K562 (cell line): Measurements from ENCODE around the gene PRTN3. TPM values are rescaled to one million over a fixed set of nuclear protein-coding genes. Genes with fewer than 3 reads are reported as not detected.
A peak's percentile ranks its signal among the peaks of the same experiment; 100 is the strongest.

Source experiments
- ATAC-seq: fragments of 200-7000 bp; cut with Tn5 transposase; 3 replicates; pipeline ENCODE4 v1.9.1; 2020; ENCODE audit warnings: moderate library complexity
- BruUV-seq: library from RNA; stranded (reverse); fragments of 400-500 nt; replicated peaks from 2 replicates; lab custom pipeline; 2021; lab: Mats Ljungman, UMichigan
- CTCF ChIA-PET: fragments of 300-600 bp; formaldehyde crosslinking; extraction: SDS; loops from one replicate; lab custom pipeline; 2021; ENCODE audit warnings: low intra/inter-chr PET ratio; lab: Yijun Ruan, JAX
- POLR2A ChIA-PET: fragments of 300-600, 350-650 bp; sonication (Branson Sonifier 250); formaldehyde crosslinking; extraction: SDS; loops from one replicate; lab custom pipeline; 2021; ENCODE audit warnings: antibody characterized with exemption, inconsistent platforms; lab: Yijun Ruan, JAX
- DNase-seq, 4 experiments: peaks; one replicate each; pipeline versions ENCODE4 v3.0.0 to v3.0.0-alpha.2; 2011 to 2018; ENCODE audit warnings: low spot score in 3 of 4, mixed read lengths in 3 of 4; ENCODE audit errors: extremely low read depth in 1 of 4
- FAIRE-seq: peaks from 2 replicates; lab custom pipeline; 2011; peaks lifted over from hg19 to GRCh38; lab: Jason Lieb, UNC
- H2AFZ ChIP-seq: 2 replicates; pipeline ENCODE4 v1.6.0; 2011; ENCODE audit warnings: low read depth, low read length, control low read depth, inconsistent platforms
- H3K27ac ChIP-seq: fragments of 200-600 bp; 3 replicates; pipeline ENCODE4 v1.8.0; 2011; ENCODE audit warnings: low read depth, mild to moderate bottlenecking, control low read depth, inconsistent platforms, low read length, moderate library complexity, mixed read lengths; ENCODE audit errors: extremely low read depth
- H3K27me3 ChIP-seq, 2 experiments: fragments of 300-600 bp in 1 of 2; 2 replicates in 1 of 2; 3 replicates in 1 of 2; pipeline versions ENCODE4 v1.6.0 to v1.8.0; 2011; ENCODE audit warnings: inconsistent platforms in 2 of 2, low read length in 2 of 2, mild to moderate bottlenecking in 1 of 2, mixed read lengths in 1 of 2, moderate library complexity in 1 of 2; ENCODE audit not compliant: control insufficient read depth in 2 of 2, insufficient read depth in 2 of 2
- H3K36me3 ChIP-seq: fragments of 300-600 bp; 3 replicates; pipeline ENCODE4 v1.8.0; 2011; ENCODE audit warnings: mild to moderate bottlenecking, low read length, inconsistent platforms; ENCODE audit not compliant: control insufficient read depth, insufficient read depth
- H3K4me1 ChIP-seq, 2 experiments: fragments of 200-600 bp in 1 of 2; replicated peaks in 1 of 2; 2 replicates in 1 of 2; 3 replicates in 1 of 2; pipeline versions ENCODE4 v1.5.1 to v1.8.0; 2011; ENCODE audit warnings: inconsistent platforms in 2 of 2, low read length in 2 of 2, mild to moderate bottlenecking in 1 of 2, mixed read lengths in 1 of 2, moderate library complexity in 1 of 2; ENCODE audit not compliant: control insufficient read depth in 2 of 2, insufficient read depth in 2 of 2
- H3K4me2 ChIP-seq: 2 replicates; pipeline ENCODE4 v1.6.1; 2011; ENCODE audit warnings: low read length, control low read depth, inconsistent platforms, mixed read lengths; ENCODE audit not compliant: insufficient read depth
- H3K4me3 ChIP-seq: fragments of 200-600 bp; sonication (generic), shearing (Covaris generic); 2 replicates; pipeline ENCODE4 v1.5.1; 2016; ENCODE audit warnings: control low read depth, inconsistent platforms
- H3K79me2 ChIP-seq: fragments of 200-600 bp; 3 replicates; pipeline ENCODE4 v1.8.0; 2011; ENCODE audit warnings: low read length, inconsistent platforms; ENCODE audit not compliant: control insufficient read depth, insufficient read depth
- H3K9ac ChIP-seq, 2 experiments: 2 replicates each; pipeline versions ENCODE4 v1.6.0 to v1.6.1; 2011; ENCODE audit warnings: low read depth in 2 of 2, low read length in 2 of 2, control low read depth in 1 of 2, inconsistent platforms in 1 of 2, mild to moderate bottlenecking in 1 of 2, mixed read lengths in 1 of 2; ENCODE audit not compliant: insufficient read depth in 1 of 2
- H3K9me1 ChIP-seq: one replicate; pipeline ENCODE4 v1.6.0; 2011; ENCODE audit warnings: inconsistent platforms, mild to moderate bottlenecking, low read length, moderate library complexity; ENCODE audit not compliant: control insufficient read depth, insufficient read depth
- H3K9me3 ChIP-seq: replicated peaks from 2 replicates; pipeline ENCODE4 v1.5.1; 2011; ENCODE audit warnings: low read depth, low read length, inconsistent platforms; ENCODE audit not compliant: control insufficient read depth, insufficient read depth
- H4K20me1 ChIP-seq: replicated peaks from 2 replicates; pipeline ENCODE4 v1.6.1; 2011; ENCODE audit warnings: low read length, inconsistent platforms, mixed read lengths; ENCODE audit not compliant: control insufficient read depth, insufficient read depth
- ELF1 ChIP-seq: fragments of 200-800 bp; sonication (Bioruptor generic); IDR thresholded peaks from 2 replicates; pipeline ENCODE4 v1.6.1; 2016; ENCODE audit warnings: missing genetic modification characterization, missing compliant biosample characterization
- ETV1 ChIP-seq: fragments of 450-650 bp; conservative IDR thresholded peaks from 2 replicates; pipeline ENCODE4 v1.6.1; 2016; ENCODE audit warnings: missing genetic modification characterization, control low read depth, low read depth, missing compliant biosample characterization
- KAT7 ChIP-seq: sonication (generic); formaldehyde crosslinking; IDR thresholded peaks from 2 replicates; pipeline ENCODE4 v1.8.0; 2022; ENCODE audit warnings: missing genetic modification reagents, mild to moderate bottlenecking, borderline replicate concordance
- POLR2A ChIP-seq: fragments of 450-650 bp; conservative IDR thresholded peaks from 2 replicates; pipeline ENCODE4 v1.6.1; 2016
- POLR2AphosphoS5 ChIP-seq: IDR thresholded peaks from 2 replicates; pipeline ENCODE4 v1.6.1; 2011; ENCODE audit warnings: mild to moderate bottlenecking, low read depth, low read length, moderate library complexity; ENCODE audit not compliant: control insufficient read depth, insufficient read depth
- POLR2B ChIP-seq: fragments of 450-650 bp; IDR thresholded peaks from 2 replicates; pipeline ENCODE4 v1.6.1; 2018; ENCODE audit warnings: low read depth; ENCODE audit not compliant: partially characterized antibody
- POLR2G ChIP-seq: fragments of 200-400 bp; formaldehyde crosslinking; IDR thresholded peaks from 2 replicates; pipeline ENCODE4 v1.6.1; 2017; ENCODE audit warnings: low read depth, mild to moderate bottlenecking, antibody characterized with exemption, low read length, moderate library complexity
- RBFOX2 ChIP-seq: fragments of 200-400 bp; formaldehyde crosslinking; IDR thresholded peaks from 2 replicates; pipeline ENCODE4 v1.6.1; 2017; ENCODE audit warnings: low read depth, mild to moderate bottlenecking, low read length, moderate library complexity
- RBM22 ChIP-seq: fragments of 200-400 bp; formaldehyde crosslinking; IDR thresholded peaks from 2 replicates; pipeline ENCODE4 v1.6.1; 2018; ENCODE audit warnings: low read length, low read depth; ENCODE audit not compliant: poor library complexity, severe bottlenecking
- SUPT5H ChIP-seq: fragments of 450-650 bp; IDR thresholded peaks from 2 replicates; pipeline ENCODE4 v1.6.1; 2016
- WGBS: fragments of 100-300 bp; shearing (Covaris generic); methylation state at CpG from one replicate; pipeline ENCODE4 v1.1.6; 2016; ENCODE audit warnings: low coverage, mixed read lengths; ENCODE audit not compliant: insufficient coverage; ENCODE audit errors: missing lambda C conversion rate; 5-methylcytosine and 5-hydroxymethylcytosine counted together
- in situ Hi-C: fragments of 300-500 bp; cut with MboI; formaldehyde crosslinking; loops from 4 replicates; pipeline ENCODE4 v1.15.0; 2018; ENCODE audit warnings: inconsistent platforms, mixed read lengths
- intact Hi-C: fragments of 100-400 bp; cut with micrococcal nuclease; formaldehyde crosslinking; loops from 2 replicates; pipeline ENCODE4 v1.14.2; 2022
- polyA plus RNA-seq, 8 experiments: library from polyadenylated mRNA; depleted of rRNA in 4 of 8; stranded (reverse) in 5 of 8; unstranded in 3 of 8; fragments of >200 nt; fragmentation: Nextera tagmentation in 2 of 8; fragmentation: Illumina TruSeq in 1 of 8; extraction: Ambion mirVana in 2 of 8; extraction: Trizol in 1 of 8; gene quantifications; 2 replicates each; pipeline versions ENCODE4 v1.2.1 to v1.2.3, GENCODE V29; 2011 to 2014; ENCODE audit warnings: inconsistent platforms in 1 of 8, missing spikeins in 1 of 8
- total RNA-seq, 7 experiments: library from RNA; depleted of rRNA in 6 of 7; stranded (reverse); fragments of >200 nt in 6 of 7; fragmentation: Illumina TruSeq in 2 of 7; extraction: Trizol in 2 of 7; gene quantifications; 2 replicates each; pipeline versions ENCODE4 v1.2.1 to v1.2.3, GENCODE V29; 2011 to 2021; ENCODE audit warnings: low replicate concordance in 1 of 7

Gene PRTN3
- total and polyA plus RNA-seq, 9 of the 15 experiments (the other 6 are each of a cell fraction or from before 2014, with no cell fraction given) = 0.14 to 0.86 (median 0.43) TPM; not detected in 3

- ChIA-PET POLR2A (interaction anchor here (0.6 to 2.0 kb wide), 6 partner anchors 9 to 970 kb away, joined by 3 to 9 read pairs (median 4); partner anchors contain the start of gene PTBP1), CTCF (no interaction called here)
- FAIRE-seq (no peak), DNase-seq (peak in 2 of 4 experiments; percentile 38 to 42), ATAC-seq (no peak)
- peaks cover 95% of the 10 kb centered on the region for H3K36me3 ChIP-seq
- peaks cover 18% of the 10 kb centered on the region; the same call in 1 of the 2 replicates for H4K20me1 ChIP-seq
- 97% methylated on average over 43 of the region's 44 CpGs for WGBS
- no peak overlapping the region for H3K9ac ChIP-seq
- no peak overlapping the region for H3K4me2 ChIP-seq
- BruUV-seq = no TSS peak
- H3K79me2 ChIP-seq = peaks cover 63% of the 10 kb centered on the region
- H3K4me3 ChIP-seq = no peak overlapping the region
- peaks cover 0 to 46% of the 10 kb centered on the region in 2 experiments; a peak in 1 of 5 replicates for H3K4me1 ChIP-seq
- H3K27ac ChIP-seq = no peak overlapping the region
- H3K27me3 ChIP-seq = no peaks in the 10 kb centered on the region
- in situ Hi-C loops (no loop called here), intact Hi-C loops (no loop called here)
- H2AFZ ChIP-seq = no peak overlapping the region
- H3K9me1 ChIP-seq = no peaks in the 10 kb centered on the region
- peaks cover 3% of the 10 kb centered on the region for H3K9me3 ChIP-seq
- TF ChIP-seq RBM22 (peak; percentile 84), RBFOX2 (peak; percentile 53), POLR2AphosphoS5 (peak; percentile 41), POLR2A (peak; percentile 56), KAT7 (CRISPR knock-in tag) (no peak), ETV1 (tag) (no peak), POLR2G (peak; percentile 69; the same call in 1 of the 2 replicates), POLR2B (peak; percentile 35), SUPT5H (peak; percentile 61), ELF1 (tag) (0 out of 2 replicates have a peak, but pooled peaks have one; percentile 22)
- TF ChIP-seq, all 486 proteins: peak for 8
Observed at GRCh38 chr19:807627-808422, 33.0 kb upstream of the PRTN3 start.
